Measurements from ENCODE around the gene RNF39.
"Not testable (repeated sequence)": the region's sequence is repeated elsewhere in the genome, so short reads cannot be mapped to it uniquely, and the experiment has no call there.

Gene RNF39

GRCh38 chr6:30061092-30061857, 14.3 kb downstream of the RNF39 start, which contains the start of gene POLR1H:
Gene POLR1H, plus strand, starts transcription at chr6:30061265. Its CDS starts 260 bp downstream, at chr6:30061525.
- peak; percentile 70 to 79 for DNase-seq (ENCODE audit: low read depth in 2 of 2)

DNA sequence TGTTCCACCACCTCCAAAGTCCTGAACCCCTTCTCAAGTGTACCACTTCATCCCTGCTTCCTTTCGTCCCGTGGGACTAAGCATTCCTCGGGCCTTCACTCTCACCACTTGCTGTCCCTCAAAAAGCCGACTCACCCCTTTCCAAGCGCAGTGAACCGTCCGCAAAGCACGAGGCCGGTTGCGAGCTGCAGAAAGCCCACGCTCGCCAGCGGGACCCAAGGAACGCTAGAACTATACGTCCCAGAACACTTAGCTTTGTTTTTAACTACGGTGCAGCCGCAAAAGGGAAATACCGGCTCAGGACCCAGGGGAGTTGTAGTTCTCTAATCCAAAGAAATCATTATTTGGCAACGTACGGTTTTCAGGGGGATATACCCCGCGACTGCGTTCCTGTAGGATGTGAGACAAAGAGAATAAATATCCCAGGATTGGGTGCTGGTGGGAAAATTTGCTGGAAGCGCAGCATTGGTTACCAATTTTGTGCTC, 14.9 kb downstream of the RNF39 start:
- no peak for DNase-seq (ENCODE audit: low read depth in 2 of 2)

- no peak for DNase-seq (ENCODE audit: low read depth in 2 of 2)
Observed at GRCh38 chr6:30055513-30055912, 20.1 kb downstream of the RNF39 start.

DNA sequence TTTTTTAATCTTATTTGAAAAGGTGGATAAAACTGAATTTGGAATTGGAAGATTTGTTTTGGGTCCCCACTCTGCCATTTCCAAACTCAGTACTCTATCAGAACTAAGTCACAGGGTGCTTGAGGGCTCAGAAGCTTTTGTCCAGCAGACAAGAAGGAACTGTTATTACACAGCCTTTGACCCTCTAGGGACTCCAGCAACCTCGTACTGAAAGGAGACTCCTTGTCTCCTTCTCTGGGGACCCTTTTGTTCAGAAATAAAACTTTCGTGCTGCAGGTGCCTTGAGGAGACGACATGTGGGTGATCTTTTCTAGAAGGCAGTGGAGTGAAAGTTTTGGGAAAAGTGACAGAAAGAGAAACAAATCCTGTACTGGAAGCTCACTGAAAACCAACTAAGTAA, 21.9 kb downstream of the RNF39 start:
- no peak for DNase-seq (ENCODE audit: low read depth in 2 of 2)

- no peak for DNase-seq (ENCODE audit: low read depth in 2 of 2)
Observed at GRCh38 chr6:30047220-30047619, 28.3 kb downstream of the RNF39 start.

DNA sequence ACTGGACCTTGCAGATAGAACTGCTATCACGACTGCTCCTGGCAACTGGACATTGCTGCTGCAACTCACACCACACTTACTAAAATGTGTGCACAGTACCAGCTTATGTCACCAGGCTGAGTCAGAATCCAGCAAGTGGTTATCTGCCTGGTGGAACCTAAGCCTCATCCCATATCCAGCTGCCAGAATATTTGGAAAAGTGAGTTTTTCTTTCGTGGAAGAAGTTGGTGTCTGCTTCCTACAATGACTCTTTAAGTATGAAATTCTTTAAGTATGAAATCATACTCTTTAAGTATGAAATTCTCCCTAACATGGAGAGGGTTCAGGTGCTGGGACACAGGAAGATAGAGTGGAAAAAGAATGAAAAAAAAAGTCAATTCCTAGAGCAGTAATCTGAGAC, 30.9 kb downstream of the RNF39 start:
- no peak for DNase-seq (ENCODE audit: low read depth in 2 of 2)

DNA sequence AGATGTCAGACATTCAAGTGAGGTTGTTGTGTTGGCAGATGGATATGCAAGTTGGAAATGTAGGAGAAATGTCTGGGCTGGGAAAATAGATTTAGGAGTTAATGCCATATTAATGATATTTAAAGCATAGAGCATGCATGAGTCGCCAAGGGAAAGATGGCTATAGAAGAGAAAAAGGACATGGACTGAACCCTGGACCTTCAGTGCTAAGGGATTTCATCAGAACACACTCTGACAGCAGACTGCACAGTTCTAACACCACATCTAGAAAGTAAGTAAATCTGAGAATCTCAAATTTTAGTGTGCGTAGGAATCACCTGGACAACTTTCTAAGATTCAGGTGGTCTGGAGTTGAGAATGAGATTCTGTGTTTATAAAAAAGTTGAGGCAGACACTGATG, 31.8 kb downstream of the RNF39 start:
- DNase-seq (ENCODE audit: low read depth in 2 of 2), result no peak

DNA sequence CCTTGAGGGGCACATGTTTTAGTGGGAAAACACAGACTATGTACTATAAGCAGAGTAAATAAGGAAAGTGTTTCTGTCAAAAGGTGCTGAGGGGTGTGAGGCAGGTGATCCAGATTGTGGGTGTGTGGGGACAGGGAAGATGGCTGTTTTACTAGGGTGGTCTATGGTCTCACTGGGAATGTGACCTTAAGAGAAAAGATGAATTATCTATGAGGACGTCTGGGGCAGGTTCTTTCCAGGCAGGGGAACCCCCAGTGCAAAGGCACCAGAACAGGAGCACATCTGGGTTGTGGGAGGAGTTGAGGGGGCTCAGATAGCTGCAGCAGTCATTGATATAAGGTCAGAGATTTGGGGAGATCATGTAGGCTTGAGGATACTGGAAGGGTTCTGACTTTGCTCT, 32.7 kb downstream of the RNF39 start:
- no peak for DNase-seq (ENCODE audit: low read depth in 2 of 2)

DNA sequence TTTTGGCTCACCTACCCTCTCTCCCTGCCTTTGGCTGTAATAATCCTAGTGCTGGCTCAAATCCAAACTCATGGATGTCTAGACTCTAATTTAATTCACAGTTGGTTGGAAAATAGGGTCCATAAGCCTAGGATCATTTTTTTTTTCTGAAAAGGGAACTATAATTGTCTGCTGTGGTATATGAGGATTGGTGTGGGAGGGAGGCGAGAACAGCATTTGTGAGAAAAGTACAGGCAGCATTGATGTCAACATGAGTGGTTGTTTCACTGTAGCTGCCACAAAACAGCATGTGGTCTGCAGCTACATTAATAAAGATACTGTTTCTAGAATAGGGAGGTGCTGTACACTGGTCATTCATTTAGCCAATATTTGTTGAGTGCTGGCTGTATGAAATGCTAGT, 33.1 kb downstream of the RNF39 start:
- DNase-seq (ENCODE audit: low read depth in 2 of 2), result no peak

- DNase-seq (ENCODE audit: low read depth in 2 of 2), result no peak
Observed at GRCh38 chr6:30041821-30042220, 33.7 kb downstream of the RNF39 start.

DNA sequence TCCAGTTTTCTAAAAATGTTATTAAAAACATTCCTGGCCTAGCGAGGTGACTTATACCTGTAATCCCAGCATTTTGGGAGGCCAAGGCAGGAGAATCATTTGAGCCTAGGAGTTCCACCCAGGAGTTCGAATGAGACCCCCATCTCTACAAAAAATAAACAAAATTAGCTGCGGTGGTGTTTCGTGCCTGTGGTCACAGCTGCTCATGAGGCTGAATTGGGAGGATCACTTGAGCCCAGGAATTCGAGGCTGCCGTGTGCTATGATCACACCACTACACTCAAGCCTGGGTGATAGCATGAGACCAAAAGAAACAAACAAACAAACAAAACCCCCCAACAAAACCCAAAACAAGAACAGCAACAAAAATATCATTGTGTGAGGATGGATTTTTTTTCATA, 34.3 kb downstream of the RNF39 start:
- DNase-seq (ENCODE audit: low read depth in 2 of 2), result no peak

GRCh38 chr6:30037182-30037788, 38.3 kb downstream of the RNF39 start:
- no peak for DNase-seq (ENCODE audit: low read depth in 2 of 2)

DNA sequence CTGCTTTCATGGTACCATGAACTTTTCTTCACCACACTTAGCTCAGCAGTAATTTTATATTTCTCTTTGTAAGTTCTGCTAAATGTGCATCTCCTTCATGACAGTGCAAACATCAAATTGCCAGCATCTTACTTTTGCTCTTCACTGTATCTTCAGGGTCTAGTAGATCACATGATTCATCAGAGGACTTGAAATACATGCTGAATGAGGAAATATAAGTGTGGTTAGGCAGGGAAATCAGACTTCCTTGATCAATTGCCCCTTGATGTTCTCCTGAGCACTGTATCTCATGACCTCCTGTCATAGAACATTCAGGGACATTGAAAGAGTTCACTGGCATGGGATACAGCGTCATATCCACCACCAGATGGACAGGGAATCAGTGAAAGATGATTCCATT, 39.8 kb downstream of the RNF39 start:
- no peak for DNase-seq (ENCODE audit: low read depth in 2 of 2)

GRCh38 chr6:30033440-30033839, 42.1 kb downstream of the RNF39 start:
- not testable (repeated sequence) for DNase-seq (ENCODE audit: low read depth in 2 of 2)

DNA sequence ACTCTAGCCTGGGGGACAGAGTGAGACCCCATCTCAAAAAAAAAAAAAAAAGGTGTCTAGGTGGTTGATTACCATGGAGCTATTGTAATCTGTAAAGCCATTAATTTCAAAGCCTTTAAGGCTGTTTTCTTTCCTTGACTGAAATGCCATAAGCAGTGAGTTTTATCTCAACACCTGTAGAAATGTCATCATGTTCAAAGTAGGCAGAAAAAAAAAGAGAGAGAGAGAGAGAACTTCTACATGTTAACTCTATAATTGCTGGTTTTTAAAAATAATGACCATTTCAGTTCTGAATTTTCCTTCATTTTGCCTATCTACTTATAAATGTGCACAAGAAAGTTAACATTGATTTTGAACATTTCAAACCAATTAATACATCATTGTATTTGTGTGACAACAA, 44.2 kb downstream of the RNF39 start:
- DNase-seq (ENCODE audit: low read depth in 2 of 2), result no peak

- no peak for DNase-seq (ENCODE audit: low read depth in 2 of 2)
Observed at GRCh38 chr6:30029588-30029987, 46.0 kb downstream of the RNF39 start.

DNA sequence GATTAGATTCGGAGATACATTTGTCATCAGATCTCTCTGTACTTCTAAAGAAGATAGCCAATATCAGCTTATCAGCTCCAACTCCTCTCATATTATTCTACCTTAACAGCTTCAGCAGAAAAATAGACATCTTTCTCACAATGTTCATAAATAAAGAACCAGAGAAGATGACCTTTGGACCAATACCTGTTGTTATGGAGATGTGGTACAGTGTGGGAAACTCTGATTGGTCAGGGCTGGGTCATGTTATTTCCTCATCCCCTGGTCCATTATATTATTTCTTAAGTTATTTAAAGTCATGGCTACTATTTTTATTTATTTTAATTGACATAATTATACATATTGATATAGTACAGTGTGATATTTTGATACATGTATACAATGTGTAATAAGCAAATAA, 50.4 kb downstream of the RNF39 start:
- DNase-seq (ENCODE audit: low read depth in 2 of 2), result no peak

- DNase-seq (ENCODE audit: low read depth in 2 of 2), result not testable (repeated sequence)
Observed at GRCh38 chr6:30022712-30023111, 52.9 kb downstream of the RNF39 start.

- no peak for DNase-seq (ENCODE audit: low read depth in 2 of 2)
Observed at GRCh38 chr6:30022189-30022588, 53.4 kb downstream of the RNF39 start.

DNA sequence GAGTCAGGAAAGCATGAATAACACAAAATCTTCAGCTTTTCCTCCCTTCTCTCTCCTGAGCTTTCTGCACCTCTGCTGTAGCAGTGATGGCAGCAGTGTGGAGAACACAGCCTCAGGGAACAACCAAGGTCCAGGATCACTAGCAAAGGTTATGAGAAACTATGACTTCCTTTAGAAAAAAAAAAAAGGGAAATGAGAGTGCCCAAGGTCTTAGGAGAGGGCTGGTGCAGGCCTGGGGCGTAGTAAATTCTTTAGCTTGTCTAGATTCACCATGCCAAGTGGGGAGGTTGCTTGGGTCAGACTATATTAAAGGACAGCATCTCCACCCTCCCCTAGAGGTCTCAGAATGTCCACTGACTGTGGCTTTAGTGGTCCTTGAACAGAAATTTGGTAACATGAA, 54.9 kb downstream of the RNF39 start:
- DNase-seq (ENCODE audit: low read depth in 2 of 2), result no peak
